ENCODE data around the gene ARHGEF40.

DNA sequence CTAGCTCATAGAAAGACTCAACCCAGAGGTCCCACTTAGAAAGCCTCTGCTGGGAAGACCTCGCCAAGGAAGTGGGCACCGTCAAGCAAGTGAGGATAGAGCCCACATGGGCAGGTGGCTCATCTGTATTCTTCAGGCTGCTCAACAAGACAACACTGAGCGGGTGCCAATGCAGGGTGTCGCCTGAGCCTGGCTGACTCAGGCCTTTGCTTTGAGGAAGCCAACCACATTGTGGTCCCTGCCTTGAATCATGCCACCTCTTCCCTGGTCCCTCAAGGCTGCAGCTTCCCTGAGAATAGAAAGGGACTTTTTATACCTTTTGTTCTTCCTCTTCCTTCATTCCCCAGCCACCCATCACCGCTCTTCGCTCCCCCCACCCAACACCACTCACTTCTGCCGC is 33.4 kb upstream of the ARHGEF40 start:
- TF ChIP-seq POLR2AphosphoS5 (IDR thresholded peaks at IDR 0.05) (no peak), POLR2A (IDR thresholded peaks at IDR 0.05) (no peak)
- TF ChIP-seq, protein P1, sequence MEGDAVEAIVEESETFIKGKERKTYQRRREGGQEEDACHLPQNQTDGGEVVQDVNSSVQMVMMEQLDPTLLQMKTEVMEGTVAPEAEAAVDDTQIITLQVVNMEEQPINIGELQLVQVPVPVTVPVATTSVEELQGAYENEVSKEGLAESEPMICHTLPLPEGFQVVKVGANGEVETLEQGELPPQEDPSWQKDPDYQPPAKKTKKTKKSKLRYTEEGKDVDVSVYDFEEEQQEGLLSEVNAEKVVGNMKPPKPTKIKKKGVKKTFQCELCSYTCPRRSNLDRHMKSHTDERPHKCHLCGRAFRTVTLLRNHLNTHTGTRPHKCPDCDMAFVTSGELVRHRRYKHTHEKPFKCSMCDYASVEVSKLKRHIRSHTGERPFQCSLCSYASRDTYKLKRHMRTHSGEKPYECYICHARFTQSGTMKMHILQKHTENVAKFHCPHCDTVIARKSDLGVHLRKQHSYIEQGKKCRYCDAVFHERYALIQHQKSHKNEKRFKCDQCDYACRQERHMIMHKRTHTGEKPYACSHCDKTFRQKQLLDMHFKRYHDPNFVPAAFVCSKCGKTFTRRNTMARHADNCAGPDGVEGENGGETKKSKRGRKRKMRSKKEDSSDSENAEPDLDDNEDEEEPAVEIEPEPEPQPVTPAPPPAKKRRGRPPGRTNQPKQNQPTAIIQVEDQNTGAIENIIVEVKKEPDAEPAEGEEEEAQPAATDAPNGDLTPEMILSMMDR (IDR thresholded peaks at IDR 0.05): no peak
